GM21786 (cell line): ENCODE data around the gene ERC2.
"Not testable (repeated sequence)": the region's sequence is repeated elsewhere in the genome, so short reads cannot be mapped to it uniquely, and the experiment has no call there.

ENCODE experiments used
- ATAC-seq: cut with Tn5 transposase; IDR thresholded peaks from one replicate; pipeline ENCODE4 v1.9.1; 2021; ENCODE audit not compliant: unreplicated experiment

ERC2 gene

DNA sequence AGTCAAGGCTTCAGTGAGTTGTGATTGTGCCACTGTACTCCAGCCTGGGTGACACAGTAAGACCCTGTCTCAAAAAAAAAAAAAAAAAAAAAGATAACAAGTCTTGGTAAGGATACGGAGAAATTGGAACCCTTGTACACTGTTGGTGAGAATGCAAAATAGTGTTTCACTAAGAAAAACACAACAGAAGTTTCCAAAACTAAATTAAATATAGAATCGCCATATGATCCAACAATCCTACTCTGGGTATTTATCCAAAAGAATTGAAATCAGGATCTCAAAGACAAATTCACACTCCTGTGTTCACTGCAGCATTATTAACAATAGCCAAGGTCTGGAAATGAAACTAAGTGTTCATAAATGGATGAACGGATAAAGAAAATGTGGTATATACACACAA is 149.4 kb downstream of the ERC2 start:
- ATAC-seq = no peak

DNA sequence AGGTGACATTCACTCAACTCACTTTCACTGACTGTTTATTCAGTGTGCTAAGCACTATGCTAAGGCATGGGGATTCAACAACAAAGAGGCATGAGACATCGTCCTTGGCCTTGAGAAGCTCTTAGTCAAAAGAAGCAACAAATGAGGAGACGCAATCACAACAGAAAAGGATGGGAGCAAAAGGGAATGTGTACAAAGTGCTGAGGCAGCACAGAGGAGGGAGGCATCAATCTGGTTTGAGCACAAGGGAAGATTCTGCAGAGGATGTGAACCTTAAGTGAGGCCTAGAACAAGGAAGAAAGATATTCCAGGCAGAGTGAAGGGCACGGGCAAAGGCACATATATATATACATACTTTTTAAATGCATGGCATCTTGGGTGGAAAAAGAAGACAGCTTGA is 151.3 kb downstream of the ERC2 start:
- ATAC-seq = no peak

DNA sequence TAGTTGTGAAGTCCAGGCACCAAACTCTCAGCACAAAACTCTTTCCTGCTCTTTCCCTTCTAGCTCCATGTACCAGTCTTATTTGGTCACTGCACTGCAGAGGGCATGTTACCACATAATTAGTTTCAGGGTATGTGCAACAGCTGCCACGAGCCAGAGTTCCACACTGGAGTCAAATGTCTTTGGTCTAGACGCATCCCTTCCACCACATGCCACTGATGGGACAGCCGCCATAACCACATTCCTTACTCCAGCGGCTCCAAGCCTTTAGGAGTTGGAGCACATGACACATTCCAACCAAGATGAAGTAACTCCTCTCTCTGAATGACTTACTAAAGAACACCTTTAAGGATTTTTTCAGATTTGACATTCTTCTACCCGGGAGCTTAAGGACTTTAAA is 153.4 kb downstream of the ERC2 start:
- ATAC-seq = no peak

DNA sequence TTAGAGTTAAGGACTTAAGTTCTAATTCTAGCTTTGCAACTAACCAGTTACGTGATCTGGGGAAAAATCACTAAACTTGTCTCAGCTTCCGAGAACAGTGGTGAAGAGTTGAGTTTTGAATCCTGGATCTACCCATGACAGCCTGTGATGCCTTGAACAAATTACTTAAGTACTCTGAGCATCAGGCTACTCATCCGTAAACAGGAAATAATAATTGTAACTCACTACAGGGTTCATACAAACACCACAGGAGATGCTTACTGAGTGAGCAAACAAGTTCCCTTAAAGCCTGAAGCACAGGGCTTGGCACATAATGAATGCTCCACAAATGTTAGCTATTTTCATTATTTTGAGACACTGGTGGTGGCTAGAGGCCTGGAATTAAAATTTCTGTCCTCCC is 158.8 kb downstream of the ERC2 start:
- ATAC-seq = no peak

DNA sequence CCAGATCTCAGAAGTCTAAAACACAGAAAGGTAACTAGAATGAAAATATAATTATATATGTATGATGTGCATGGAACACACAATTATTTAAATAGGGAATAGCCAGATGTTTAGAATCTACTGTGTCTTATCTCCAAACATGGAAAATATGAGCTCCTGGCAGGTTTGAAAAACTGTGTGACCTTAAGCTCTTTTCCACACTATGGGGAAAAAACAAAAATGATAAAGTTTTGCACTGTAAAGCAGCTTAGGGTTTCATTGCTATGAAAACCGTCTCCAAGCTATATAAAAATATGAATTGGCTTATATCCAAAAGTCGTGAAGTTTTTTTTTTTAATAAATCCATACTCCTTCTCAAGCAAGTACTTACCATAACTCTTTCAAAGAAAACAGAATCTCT is 159.8 kb downstream of the ERC2 start:
- ATAC-seq = no peak

DNA sequence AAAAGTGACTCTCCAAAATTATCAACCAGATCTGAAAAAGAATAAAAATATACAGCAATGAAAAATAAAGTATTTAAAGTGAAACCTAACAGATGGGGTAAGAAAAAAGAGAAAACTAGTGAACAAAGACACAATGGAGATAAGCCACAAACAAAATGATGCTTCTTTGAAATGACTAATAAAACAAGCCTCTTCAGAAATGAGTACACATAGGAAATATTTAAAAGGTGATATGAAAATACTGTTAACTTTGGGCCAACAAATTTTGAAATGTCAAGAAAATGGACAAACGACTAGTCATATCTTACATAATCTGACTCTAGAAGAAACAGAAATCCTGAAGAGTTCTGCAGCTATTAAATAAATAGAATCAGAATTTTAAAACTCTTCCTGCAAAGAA is 164.2 kb downstream of the ERC2 start:
- no peak for ATAC-seq

DNA sequence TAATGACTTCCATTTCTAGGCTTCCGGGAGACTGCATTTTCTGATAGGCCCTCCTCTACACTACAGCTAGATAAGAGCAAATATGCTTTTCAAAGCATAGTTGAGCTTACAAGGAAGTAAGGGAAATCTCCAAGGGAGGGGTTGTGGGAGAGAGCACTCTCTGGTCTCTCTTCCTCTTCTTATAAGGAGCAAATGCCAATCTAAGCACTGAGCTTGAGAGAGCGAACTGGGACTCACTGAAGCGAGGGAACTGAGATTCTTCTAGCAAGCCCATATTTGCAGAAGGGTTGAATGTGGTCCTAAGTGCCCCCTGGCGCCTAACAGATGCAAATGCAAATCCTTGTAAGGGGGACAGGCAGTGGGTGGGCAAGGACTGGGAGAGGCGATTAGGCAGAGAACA is 164.8 kb downstream of the ERC2 start:
- peak; percentile 90 for ATAC-seq

DNA sequence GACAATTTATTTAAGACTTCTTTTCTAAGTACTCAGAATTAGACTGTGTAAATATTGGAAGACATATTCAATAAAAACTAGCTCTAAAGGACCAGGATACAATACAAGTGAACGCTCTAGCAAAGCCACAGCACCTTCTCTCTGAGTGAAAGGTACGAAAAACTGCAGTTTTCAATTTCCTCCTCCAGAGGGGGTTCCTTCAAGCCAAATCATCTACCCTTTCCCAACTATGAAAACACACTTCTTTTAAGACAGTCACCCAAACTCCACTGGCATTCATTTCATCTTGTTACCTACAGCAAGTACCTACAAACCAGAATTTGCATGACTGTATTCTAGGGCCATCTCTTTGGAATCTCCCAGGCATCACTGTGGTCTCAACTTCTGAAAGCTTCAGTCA is 165.8 kb downstream of the ERC2 start:
- no peak for ATAC-seq

DNA sequence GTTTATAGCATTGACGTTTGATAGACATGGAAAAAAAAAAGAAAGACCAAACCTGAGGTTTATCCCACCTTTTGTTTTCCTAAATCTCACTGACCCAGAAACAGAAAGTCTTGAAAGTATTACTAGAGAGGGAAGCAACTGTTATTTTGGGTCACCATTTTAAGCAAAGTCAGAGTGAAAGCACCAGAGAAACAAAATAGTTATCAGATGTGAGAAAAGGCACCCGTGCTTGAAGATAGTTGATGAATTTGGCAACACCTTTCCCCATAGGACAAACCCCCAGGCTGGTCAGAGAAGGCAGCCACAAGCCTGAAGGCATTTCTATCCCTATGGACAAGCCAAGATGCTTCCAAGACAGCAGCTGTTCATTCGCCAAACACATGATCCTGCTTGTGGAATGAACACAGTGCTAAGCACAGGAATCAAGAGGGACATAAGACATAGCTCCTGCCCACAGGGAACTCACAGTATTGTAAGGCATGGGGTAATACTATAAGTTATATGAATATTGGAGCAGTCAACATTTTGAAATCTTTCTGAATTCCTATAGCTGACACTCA is 170.9 kb downstream of the ERC2 start:
- no peak for ATAC-seq

DNA sequence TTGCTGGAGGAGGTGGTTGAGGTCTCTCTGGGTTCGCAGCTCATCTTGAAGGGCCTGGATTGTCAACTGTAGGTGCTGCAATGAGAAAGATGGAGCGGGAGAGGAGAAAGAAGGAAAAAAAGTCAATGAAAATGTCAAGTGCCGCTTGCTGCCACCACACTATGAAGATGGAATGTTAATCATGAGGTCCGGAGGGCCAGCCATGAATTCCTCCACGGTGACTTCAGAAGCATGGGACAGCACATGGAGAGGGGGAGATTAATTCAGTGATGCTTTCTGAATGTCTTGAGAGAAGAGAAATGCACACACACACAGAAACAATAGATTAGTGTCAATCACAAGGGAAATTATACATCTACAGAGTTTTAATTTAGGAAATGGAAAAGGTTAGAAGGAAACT is 171.9 kb downstream of the ERC2 start:
- ATAC-seq = no peak

DNA sequence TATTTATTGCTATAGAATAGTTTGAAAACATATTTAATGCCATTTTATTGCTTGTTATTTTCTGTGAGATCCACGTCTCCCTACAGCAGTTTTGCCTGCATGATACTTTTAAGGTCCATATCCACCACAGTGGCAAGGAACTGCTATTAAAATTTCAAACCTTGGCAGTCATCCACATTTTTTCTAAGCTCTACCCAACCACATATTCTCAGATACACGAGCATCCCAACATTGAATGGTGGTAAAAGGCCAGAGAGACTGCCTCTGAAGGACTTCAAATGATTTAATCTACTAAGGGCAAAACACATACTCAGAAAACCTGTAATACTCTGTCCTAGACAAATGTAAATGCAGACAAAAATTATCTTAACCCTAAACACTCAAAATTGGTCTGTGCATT is 173.1 kb downstream of the ERC2 start:
- ATAC-seq = no peak

DNA sequence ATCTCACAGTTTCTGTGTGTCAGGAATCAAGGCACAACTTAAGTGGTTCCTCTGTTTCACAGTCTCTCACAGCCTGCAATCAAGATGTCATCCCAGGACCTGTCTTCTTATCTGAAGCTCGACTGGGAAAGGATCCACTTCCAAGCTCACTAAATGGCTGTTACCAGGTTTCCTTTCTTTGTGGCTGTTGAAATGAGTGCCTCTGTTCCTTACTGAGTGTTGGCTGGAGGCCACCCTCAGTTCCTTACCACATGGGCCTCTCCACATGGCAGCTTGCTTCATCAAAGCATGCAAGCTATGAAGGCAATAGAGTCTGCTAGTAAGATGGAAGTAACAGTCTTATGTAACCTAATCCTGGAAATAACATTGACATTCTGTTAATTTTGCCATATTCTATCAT is 174.0 kb downstream of the ERC2 start:
- no peak for ATAC-seq

DNA sequence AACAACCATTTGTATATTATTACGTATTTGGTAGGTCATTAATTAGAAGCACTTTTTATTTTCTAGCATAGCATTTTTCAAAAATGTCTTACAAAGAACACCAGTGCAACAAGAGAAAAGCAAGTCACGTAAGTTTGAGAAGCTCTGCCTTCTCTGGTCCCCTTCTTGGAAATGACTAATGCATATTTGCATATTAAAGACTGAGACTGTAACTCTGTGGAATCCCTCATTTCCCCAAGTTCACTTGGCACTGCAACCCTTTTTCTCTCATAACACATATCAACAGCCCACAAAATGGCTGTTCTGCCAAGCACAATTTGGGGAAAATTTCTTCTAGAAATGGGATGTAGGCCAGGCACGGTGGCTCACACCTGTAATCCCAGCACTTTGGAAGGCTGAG is 176.3 kb downstream of the ERC2 start:
- ATAC-seq = peak; percentile 45

DNA sequence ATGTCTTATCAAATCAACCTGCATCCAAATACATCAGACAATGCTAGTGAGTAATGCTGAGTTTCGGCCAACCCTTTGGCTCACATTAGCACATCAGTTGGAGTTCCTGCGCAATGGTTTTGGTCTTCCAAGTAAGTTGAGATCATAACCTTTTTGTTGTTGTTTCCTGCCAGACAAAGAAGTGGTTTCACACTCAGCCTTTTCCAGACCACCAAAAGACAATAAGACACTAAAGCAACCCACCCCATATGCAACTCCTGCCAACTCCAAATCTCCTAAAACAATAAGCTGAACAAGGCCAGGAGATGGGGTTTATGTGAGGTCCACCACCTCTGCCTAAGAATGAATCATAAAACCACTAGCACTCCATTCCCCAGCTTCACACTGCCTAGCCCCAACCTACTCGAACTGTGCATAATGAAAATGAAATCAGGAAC is 177.0 kb downstream of the ERC2 start:
- ATAC-seq = no peak

DNA sequence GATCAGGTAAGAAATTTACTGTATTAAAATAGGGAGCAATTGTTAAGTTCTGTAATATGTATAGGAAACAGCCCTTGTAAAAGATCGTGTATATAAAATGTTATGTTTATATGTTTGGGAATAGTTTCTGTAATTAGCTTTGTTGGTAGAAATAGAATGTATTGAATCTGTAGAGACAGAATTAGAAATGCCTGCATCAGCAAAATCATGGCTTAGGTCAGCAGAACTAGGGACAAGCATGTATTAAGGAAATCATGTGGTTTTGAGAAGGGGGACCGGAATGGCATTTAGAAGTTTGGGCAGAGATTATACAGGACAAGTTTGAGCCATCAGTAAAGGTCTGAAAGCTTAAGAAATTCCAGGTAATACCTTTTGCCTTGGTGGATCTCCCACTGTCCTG is 177.9 kb downstream of the ERC2 start:
- no peak for ATAC-seq

DNA sequence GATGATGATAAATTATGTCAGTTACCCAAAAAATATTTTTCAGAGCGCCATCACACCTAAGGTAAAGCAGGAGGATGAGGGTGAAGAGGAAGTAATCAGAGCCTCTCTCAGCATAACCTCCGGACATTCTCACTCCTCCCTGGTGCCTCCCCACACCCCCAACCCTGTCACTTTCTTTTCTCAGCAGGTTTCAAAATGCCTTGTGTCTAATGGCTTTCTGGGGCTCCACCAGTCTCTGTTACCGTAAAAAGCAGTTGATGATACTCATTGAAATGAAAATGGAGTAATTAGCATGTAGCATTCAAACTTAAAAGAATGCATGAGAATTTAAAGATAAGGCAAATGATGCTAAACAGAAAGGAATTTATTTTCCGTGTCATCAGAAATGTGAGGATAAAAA is 180.0 kb downstream of the ERC2 start:
- no peak for ATAC-seq

DNA sequence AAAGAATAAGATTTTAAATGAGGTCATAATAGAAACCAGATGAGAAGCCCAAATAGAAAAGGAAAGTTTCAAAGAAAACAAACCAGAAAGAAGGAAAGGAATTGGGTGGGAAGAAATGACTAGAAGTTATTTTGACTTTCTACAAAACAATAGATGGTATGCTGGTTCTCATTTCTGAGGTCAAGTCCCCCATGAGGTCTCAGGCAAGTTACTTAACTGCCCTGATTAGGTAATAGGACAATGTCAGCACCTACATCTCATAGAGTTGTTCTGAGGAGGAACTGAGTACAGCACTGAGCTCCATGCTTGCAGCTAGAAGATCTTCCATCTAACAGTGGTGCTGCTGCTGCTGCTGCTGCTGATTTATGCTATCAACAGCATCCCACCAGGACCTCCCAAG is 185.9 kb downstream of the ERC2 start:
- no peak for ATAC-seq

DNA sequence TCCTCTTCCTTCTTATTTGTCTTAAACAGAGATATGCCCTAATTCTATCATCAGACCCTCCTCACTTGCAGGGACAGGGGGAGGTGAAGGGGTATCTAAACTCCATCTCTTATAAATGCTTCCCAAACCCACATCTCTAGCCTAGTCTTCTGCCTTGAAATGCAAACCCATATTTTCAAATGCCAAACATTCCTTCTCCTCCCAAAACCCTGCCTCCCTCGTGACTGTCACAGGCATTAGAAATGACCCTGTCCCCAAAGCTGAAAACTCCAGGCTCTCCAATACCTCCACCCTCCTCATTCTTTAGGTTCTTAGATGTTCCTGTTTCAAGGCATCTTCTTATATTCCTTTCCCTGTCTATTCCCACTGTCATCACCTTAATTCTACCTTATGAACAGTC is 191.0 kb downstream of the ERC2 start:
- ATAC-seq = no peak

DNA sequence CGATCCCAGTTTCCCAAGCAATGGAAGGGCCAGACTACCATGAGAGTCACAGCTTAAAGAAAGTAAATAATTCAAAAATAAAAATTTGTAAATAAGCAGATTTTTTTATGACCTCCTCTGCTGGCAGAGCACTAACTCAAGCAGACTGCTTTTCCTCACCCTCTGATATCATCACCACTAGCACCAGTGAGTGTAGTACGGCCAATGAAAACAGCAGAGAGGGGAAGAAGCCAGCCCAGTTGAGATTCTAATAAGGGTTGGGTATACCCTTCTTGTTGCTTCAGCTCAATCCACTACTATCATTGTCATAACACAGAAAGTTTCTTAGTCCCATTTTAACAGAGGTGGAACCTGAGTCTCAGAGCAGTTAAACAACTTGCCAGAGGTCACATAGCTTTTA is 193.1 kb downstream of the ERC2 start:
- no peak for ATAC-seq

DNA sequence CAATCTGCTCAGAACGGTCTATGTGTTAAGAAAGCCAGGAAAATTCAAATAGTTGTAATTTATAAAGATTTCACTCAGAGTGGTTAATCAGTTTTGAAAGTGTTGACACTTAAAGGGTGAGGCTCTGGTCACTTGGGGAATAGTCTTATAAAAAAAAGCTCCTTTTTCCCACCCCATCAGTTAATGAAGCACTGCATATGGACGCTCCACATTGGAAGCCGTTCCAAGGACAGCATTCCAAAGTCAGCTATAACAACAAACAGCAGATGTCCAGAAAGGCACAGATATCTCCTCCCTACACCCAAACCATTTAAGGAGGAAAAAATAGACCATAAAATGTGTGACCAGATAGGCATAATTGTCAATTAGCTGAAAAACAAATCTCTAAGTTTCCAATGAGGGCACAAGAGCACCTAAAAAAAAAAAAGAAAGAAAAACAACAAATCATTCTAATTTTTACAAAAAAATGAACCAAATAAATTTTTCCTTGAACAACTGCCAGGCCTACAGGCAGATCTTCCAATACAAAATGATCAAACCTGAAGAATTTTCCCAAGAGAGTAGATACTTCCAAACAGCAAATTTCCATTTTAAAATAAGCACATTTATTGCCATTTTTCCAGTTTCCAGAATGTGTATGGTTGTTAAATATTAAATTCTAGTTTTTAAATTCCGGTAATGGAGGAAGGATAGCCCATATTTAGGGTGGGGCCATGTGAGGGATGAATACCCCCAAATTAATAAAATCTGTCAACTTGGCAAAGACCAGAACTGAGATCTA is 198.3 kb downstream of the ERC2 start:
- ATAC-seq = no peak

DNA sequence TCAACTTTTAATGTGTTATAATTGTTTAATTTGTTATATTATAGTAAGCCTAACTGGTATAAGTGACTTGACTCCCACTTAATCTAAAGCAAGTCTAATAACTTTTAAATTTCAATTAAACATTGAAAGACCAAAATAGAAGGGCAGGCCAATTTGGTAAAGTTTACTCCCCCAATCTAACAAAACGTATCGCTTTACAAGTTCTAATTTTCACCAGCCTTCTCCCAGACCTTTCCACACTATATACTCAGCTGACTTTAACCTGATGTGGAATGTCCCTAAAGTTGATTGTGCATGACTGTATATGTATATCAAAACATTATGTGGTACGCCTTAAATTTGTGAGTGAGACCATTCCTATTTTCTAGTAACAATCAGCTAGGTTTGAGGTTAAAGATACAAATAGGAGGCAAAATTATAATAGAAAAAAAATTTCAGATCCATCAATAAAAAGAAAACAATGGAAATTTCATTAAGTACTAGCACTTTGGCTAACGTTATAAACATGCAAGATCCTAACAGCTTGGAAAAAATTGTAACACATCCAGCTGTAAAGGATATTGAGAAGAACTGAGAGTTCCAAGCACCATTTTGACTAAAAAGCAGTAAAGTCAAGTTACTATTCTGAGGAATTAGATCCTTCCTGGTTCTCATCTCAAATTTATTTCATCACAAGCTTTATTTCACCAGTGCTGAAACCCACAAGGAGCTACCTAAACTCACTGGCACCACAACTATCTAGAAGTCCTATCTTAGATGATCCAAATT is 199.5 kb downstream of the ERC2 start:
- no peak for ATAC-seq

DNA sequence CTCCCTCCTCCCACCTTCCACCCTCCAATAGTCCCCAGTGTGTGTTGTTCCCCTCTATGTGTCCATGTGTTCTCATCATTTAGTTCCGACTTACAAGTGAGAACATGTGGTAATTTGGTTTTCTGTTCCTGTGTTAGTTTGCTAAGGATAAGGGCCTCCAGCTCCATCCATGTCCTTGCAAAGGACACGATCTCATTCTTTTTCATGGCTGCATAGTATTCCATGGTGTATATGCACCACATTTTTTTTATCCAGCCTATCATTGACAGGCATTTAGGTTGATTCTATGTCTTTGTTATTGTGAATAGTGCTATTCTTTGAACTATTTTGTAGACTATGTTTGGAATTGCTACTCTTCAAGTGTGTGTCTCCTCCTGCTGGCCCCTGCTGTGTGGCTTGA is 206.4 kb downstream of the ERC2 start:
- not testable (repeated sequence) for ATAC-seq
